Inflammatory macrophage treated with lipopolysaccharide for 1 hour (primary cell): ENCODE measurements around the gene ZNF692.

Experiments
- DNase-seq, 2 donors: peaks; one replicate each; pipeline ENCODE4 v3.0.0-alpha.2; 2020 to 2022

Gene ZNF692

GRCh38 chr1:248824701-248825100 is 34.2 kb downstream of the ZNF692 start:
- DNase-seq, result no peak

DNA sequence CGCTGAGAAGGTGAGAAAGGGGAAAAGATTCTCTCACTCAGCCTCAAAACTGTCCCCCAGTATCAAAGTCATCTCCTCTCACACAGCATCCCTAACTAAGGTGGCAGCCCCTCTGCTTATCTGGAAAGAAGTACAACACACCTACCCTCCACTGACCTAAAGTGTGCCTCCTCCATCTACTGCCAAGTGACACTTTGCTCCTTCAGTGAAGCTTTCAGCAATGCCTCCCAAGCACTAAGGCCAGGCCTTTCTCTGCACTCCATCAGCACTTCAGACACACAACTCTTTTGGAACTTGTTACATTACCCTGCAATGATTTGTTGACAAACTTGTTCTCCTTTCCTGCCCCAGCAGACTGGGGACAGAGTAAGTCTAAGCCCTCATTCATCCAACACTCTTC is 34.6 kb downstream of the ZNF692 start:
- DNase-seq, result no peak

DNA sequence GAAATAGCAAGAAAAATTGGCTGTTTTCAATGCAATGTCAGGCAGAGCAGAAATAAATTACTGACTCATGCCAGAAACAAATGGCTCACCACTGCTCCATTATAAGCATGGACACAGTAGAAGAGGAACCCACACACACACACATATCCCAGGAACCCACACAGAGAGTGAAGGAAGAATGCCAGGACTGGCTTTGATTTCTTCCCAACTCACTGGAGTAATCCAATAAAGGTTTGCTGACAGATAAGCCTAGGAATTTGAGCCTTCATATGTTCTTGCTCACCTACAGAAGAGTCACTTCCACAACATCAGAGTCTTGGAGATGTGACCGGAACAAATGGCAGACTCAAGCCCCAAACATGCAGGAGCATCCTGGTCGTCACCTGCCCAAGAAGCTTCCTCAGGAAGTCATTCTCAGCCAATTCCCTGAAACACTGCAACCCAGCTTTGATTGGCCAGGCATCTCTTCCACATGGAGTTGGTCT is 35.3 kb downstream of the ZNF692 start:
- peak in 1 of 2 donors; percentile 28 for DNase-seq

DNA sequence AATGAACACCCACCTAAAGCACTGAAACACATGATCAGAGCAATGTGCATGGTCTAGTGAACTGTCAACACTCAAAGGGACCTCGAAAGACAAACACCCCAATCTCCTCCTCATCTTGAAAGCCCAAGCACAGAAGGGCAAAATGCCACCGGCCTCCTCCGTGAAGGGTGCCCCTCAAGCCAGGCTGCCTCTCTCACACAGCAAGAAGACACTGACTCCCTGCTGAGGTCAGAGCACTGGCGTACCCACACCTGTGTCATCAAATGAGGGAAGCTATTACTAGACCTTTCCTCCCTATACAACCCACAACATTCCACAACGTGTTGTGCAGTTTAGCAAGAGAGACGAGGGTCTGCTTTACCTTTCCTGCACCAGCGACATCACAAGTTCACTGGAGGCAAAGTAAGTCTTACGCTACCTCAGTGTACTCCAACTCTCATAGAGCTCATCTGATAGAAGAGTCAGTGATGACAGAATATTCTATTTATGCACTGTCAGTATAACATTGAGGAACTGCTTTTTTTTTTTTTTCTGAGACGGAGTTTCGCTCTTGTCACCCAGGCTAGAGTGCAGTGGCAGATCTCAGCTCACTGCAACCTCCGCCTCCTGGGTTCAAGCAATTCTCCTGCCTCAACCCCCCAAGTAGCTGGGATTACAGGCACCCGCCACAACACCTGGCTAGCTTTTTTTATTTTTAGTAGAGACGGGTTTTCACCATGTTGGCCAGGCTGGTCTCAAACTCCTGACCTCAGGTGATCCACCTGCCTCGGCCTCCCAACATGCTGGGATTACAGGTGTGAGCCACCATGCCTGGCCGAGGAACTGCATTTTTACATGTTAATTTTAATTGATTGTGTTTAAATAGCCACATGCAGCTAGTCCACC is 36.5 kb downstream of the ZNF692 start:
- peak; percentile 72 to 85 for DNase-seq

GRCh38 chr1:248821641-248822040 is 37.2 kb downstream of the ZNF692 start:
- DNase-seq, result no peak

DNA sequence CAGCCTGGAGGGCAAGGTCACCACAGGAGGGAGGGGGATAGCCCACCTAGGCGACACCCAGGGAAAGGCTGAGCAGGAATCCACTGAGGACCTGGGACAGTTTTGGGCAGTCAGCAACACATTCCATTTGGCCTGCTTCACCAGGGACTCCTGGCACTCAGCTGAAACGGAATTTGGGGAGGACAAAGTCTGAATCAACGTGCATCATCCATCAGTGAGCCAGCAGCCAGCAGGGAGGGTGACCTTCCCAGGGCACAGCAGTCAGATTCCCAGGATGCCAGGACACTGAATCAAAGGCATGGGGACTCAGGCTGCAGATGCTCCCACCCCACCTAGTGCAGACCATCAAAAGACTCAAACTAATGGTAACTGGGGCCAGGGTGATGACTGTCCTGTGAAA is 37.8 kb downstream of the ZNF692 start:
- no peak for DNase-seq

DNA sequence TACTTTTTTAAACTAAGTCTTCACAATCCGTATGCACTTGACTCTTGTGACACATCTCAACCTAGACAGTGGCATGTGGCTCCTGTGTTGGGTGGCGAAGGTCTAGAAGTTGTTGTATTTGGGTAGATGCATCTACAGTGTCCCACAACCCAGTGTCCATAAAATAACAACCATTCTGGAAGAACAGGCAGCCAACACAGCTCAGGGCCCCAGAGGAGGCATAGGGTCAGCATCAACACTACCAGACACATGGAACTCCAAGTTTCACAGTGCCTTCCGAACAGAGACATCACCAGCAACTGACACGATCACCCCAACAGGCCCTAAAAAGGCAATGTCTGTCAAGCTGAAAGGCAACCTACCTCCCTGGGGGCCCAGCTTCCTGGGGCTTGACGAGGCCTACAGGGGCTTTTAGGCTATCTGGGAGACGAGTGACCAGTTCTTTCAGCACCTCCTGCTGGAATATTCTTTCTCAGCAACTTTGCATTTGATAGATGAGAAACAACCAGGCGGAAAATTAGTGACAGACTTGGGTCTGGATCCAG is 38.8 kb downstream of the ZNF692 start:
- no peak for DNase-seq

DNA sequence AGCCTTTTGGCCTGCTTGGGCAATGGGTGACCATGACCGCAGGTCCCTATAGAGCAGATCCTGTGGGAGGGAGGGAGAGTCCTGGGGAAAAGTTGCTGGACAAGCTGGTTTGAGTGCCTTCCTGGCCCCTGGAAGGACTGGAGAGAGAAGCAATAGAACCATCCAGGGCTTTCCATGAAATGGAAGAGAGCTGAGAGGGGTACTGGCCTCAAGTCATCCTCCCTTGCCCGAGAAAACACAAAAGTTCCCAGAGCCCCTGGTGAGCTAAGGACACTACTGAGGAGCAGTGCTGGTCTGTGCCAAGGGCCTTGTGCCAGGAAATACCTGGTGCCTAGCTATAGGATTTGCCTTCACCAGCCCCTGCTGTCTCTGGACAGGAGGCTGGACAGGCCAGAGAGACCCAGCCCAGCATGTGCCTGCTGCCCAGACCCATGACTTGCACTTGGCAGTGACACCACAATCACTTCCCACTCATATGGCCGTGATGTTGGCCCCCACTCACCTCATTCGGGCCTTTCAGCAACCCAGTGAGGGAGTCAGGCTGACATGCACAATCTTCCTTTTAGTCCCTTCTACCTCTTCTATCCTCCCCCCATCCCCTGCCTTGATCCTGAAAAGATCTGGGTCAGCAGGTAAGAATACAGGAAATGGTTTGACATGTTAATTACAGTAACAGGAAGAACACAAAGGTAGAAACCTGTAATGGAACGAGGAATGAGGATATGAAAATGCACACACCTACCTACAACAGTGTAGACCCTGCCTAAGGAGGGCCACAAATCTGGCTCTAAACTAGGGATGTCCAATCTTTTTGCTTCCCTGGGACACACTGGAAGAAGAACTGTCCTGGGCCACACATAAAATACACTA is 40.1 kb downstream of the ZNF692 start:
- no peak for DNase-seq

GRCh38 chr1:248817065-248817464 is 41.8 kb downstream of the ZNF692 start:
- peak; percentile 48 to 60 for DNase-seq

- no peak for DNase-seq
These were observed 42.6 kb downstream of the ZNF692 start for GRCh38 chr1:248816042-248816851.

DNA sequence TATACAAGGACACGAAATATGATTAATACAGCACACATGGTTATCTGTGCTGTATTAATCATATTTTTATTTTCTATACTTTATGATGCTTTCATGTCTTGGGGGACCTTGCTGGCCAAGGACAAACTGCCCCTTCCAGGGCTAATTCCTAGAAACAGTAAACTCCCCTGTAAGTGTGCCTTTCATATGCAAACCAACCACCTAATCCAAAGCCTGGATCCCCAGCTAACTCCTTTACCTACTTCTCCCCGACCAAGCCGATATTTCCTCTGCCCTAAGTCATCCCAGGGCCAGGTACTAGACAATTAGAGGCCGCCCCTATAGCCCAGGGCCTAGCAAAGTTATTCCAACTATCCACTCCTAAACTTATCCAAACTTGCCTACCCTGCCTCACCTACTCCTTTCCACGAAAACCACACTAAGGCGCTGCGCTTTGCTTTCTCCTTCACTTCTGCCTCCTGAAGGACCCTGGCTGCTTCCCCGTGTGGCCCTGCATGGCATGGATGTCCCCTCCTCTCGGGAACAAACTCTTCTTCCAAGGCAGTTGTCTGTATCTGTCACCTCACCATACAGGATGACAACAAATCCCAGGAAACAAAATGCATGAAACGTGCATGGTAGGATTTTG is 43.4 kb downstream of the ZNF692 start:
- DNase-seq, result no peak

- DNase-seq, result no peak
These were observed 44.5 kb downstream of the ZNF692 start for GRCh38 chr1:248814351-248814750.

DNA sequence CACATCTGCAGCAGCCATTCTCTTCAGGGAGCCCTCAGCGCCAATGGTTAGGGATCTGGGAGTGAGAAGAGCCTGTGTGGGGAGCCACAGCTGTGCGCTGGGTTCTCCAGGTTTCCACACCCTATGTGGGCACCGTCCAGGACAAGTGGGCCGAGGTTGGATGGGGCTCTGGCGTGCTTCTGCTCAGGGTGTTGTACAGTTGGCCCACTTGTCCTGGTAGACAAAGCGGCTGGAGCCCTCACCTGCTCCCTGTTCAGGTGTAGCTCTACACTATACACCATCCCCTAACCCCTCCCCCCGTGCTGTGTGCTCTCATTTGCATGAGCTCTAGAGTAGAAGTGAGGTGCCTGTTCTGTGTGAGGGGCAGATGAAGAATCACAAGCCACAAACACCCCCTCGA is 45.3 kb downstream of the ZNF692 start:
- DNase-seq, result no peak

DNA sequence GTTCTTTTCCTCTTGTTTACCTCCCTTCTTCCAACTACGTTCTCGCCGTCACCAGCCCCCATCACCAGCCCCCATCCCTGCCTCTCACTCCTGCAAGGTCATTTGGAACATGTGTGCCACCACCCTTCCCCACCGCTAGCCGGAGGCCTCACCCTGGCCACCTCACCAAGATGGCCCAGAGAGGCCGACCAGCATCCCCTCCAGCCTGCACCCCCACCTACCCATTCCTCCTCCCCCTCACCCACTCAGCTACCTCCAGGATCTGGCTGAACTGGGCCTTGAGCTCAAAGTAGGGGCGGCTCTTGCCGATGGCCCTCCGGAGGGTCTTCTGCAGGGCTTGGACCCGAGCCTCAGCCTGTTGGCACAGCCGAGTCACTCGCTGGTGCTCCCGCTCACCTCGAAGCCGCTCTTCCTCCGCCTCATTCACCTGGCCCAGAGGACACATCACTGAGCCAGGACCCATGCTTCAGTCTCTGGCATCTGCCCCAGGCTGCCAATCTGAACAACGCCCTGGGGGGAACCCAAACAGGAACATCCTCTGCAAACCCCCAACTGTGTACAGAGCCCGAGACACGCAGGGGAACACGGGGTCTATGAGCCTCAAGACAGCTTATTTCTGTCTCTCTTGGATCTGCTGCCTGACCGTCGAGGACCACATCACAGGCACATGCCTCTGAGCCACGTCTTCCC is 46.0 kb downstream of the ZNF692 start:
- DNase-seq, result no peak

DNA sequence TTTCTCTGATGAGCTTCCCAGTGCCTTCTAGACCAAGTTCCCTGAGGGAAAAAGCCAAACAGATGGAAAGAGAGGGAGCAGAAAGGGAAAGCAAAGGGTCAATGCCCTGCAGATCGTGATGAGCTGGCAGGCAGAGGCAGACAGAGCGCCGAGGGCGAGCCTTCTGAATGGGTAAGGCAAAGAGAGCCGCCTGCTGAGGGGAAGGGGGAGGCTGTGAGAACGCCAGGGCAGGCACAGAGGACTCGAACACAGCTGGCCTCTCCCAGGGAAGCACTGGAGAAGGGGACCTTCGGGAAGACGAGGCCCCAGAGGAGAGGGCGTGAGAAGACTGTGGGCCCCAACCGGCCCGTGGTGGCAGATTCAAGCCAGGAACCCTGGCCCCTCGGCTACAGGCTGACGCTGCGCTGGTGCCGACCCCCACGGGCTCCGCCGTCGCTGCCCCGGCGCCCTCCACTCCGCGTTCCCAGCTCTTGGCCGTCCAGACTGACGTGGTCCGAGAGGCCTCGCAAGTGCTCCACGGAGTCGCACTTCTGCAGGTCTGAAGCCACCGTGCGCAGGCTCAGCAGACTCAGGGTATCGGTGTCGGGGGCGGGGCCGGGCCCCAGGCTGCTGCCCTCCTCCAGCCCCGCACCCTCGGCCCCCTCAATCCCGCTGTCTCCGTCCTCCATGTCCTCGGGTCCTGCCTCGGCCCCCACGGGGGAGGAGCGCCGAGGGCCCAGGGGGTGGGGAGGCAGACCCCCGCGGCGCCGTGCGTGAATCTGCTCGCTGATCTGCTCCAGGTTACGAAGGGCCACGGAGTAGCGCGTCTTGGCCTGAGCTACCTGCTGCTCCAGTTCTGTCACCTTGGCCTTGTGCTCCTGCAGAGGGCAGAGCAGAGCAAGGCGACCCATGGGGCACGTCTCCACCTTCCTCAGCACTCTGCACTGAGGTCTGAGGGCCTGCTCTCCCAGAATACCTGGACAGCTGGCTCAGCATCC is 47.1 kb downstream of the ZNF692 start:
- no peak for DNase-seq

DNA sequence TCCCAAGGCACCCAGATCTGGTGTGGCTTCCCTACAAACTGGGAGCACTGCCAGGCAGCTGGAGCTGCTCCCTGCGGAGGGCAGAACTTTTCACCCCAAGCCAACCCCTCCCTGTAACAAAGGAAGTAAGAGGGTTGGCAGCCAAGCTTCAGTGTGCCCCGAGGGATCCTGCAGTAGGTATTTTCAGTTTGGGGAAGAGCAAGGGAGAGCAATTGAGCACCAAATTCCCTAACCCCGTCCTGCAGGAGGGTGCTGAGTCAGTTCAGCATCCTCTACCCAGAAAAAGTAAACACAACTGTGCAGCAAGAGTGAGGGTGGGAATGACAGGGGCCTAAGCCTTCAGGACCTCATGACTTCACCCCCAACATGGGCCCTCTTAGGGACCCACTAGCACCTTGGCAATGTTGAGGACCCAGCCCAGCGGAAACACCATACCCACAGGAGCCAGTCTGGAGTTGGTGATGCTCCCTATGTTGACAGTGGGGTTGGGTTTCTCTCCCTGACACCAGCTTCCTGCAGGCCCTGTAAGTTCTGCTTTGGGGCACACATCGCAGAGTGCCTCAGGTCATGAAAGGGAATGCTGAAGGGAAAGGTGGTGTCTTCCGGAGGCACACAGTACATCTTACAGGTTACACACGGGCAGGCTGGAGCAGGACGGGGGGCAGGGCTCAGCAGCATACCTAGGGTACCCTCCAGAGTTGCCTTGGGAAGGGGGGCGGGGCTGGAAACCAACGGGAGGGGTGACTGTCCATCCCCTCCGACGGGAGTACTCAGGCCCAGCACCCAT is 48.0 kb downstream of the ZNF692 start:
- no peak for DNase-seq

DNA sequence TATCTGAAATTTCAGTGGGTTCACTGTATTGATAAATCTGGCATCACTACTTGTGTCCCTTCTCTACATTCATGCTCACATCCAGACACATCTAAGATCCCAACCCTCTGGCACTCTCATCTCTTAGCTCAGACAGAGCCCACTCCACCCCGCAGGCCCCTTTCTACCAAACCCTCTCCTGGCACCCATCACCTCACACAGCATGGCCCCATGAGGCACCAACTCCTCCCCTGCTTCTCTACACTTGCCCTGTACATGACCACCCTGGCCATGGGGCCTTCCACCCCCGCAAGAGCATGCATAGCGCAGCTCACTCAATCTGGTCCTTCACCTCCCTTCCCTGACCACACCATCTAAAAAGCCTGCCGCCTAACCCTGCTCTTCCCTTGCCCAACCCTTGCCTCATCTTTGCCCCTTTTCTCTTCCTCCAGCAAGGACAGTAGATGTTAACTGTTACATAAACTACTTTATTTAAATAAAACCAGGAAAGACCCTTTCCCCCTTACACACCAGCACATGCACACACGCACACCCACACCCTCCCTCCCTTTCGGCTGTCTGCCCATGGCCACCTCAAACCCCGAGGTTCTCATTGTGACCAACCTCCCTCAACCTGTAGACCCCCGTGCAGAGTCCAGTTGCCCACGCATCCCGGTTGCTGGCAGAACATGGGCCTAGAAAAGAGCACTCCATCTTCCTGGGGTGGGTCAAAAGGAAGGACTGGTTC is 48.7 kb downstream of the ZNF692 start:
- DNase-seq, result no peak

DNA sequence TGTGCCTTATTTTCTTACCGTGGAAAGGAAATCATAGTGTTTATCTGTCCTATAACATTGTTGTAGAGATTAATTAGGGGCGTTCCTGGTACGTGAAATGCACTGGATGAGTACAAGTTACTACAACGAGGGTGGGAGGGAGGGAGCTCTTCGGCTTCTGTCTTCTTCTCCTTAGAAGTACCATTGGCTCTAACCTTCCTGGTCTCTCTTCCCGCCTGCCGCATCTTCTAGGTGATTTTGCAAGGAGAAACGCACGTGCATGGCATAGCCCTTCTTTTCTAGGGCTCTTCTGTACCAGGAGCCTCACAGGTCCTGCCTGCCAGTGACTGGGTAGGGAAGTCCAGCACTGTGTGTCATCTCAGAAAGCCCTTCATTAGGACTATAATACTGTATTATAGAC is 50.0 kb downstream of the ZNF692 start:
- no peak for DNase-seq
